ENCODE results near the gene CRYBG2. TPM values are rescaled to one million over a fixed set of nuclear protein-coding genes. Genes with fewer than 3 reads are reported as not detected.
A peak's percentile ranks its signal among the peaks of the same experiment; 100 is the strongest.
"Not testable (repeated sequence)": the region's sequence is repeated elsewhere in the genome, so short reads cannot be mapped to it uniquely, and the experiment has no call there.

The CRYBG2 gene
- total RNA-seq, 2 donors from 2014 or later: 1.0 to 6.0 TPM

GRCh38 chr1:26318338-26319064 is 35.4 kb downstream of the CRYBG2 start:
- peak; percentile 36 to 81 for DNase-seq (ENCODE audit: low spot score in 2 of 2)
- H3K36me3 Mint-ChIP-seq: peaks cover 27 to 36% of the 10 kb centered on the region in 2 donors
- ATAC-seq: peak; percentile 25 to 61
- H3K9me3 Mint-ChIP-seq: no peaks in the 10 kb centered on the region
- peak overlapping the region; percentile 8 to 99 for H3K27ac Mint-ChIP-seq

GRCh38 chr1:26317612-26318337 is 36.2 kb downstream of the CRYBG2 start, which contains the start of gene CD52:
TSS of gene CD52 (plus strand) at chr1:26317958. CDS start at chr1:26318018, 60 bp downstream.
- Mint-ChIP-seq H3K36me3 (peaks cover 27 to 31% of the 10 kb centered on the region in 2 donors), H3K27ac (peak within 1 kb of the TSS; percentile 8 to 99), H3K9me3 (no peaks in the 10 kb centered on the region)
- DNase-seq (ENCODE audit: low spot score in 2 of 2): peak; percentile 70 to 72
- peak; percentile 29 to 72 for ATAC-seq

GRCh38 chr1:26317146-26317545 is 36.8 kb downstream of the CRYBG2 start:
- Mint-ChIP-seq H3K27ac (peak overlapping the region; percentile 8 to 99), H3K36me3 (peaks cover 27 to 28% of the 10 kb centered on the region in 2 donors), H3K9me3 (no peaks in the 10 kb centered on the region)
- no peak for DNase-seq (ENCODE audit: low spot score in 2 of 2)
- ATAC-seq: no peak

GRCh38 chr1:26315874-26316850 is 37.8 kb downstream of the CRYBG2 start:
- Mint-ChIP-seq H3K9me3 (no peaks in the 10 kb centered on the region), H3K36me3 (peaks cover 22 to 23% of the 10 kb centered on the region in 2 donors), H3K27ac (peak overlapping the region in 1 of 2 donors; percentile 61)
- no peak for ATAC-seq
- no peak for DNase-seq (ENCODE audit: low spot score in 2 of 2)

GRCh38 chr1:26314501-26314900 is 39.4 kb downstream of the CRYBG2 start:
- peaks cover 14 to 15% of the 10 kb centered on the region in 2 donors for H3K36me3 Mint-ChIP-seq
- peak overlapping the region in 1 of 2 donors; percentile 61 for H3K27ac Mint-ChIP-seq
- ATAC-seq (no peak), DNase-seq (ENCODE audit: low spot score in 2 of 2) (no peak)
- H3K9me3 Mint-ChIP-seq: no peaks in the 10 kb centered on the region

GRCh38 chr1:26307966-26308899 is 45.7 kb downstream of the CRYBG2 start:
- ATAC-seq (peak; percentile 47 to 81), DNase-seq (ENCODE audit: low spot score in 2 of 2) (peak; percentile 39 to 76)
- H3K36me3 Mint-ChIP-seq, H3K9me3 Mint-ChIP-seq: not testable (repeated sequence)
- peak overlapping the region; percentile 85 to 91 for H3K27ac Mint-ChIP-seq

GRCh38 chr1:26307363-26307781 is 46.6 kb downstream of the CRYBG2 start:
- Mint-ChIP-seq H3K36me3 (peaks cover 4 to 5% of the 10 kb centered on the region in 2 donors), H3K27ac (peak overlapping the region; percentile 85 to 91), H3K9me3 (no peaks in the 10 kb centered on the region)
- peak in 1 of 2 donors; percentile 27 for DNase-seq (ENCODE audit: low spot score in 2 of 2)
- peak; percentile 5 to 41 for ATAC-seq

- DNase-seq (ENCODE audit: low spot score in 2 of 2) (peak; percentile 87 to 91), ATAC-seq (peak; percentile 84 to 96)
- H3K27ac Mint-ChIP-seq: peak within 1 kb of the TSS; percentile 85 to 98
- H3K9me3 Mint-ChIP-seq: no peaks in the 10 kb centered on the region
- H3K36me3 Mint-ChIP-seq: peaks cover 4 to 5% of the 10 kb centered on the region in 2 donors
These were observed 47.4 kb downstream of the CRYBG2 start, which contains the start of gene UBXN11 for GRCh38 chr1:26306290-26307229. TSS of gene UBXN11 (minus strand) at chr1:26306636. CDS start at chr1:26302883, 3,753 bp downstream.

- Mint-ChIP-seq H3K27ac (peak overlapping the region; percentile 85 to 98), H3K9me3 (no peaks in the 10 kb centered on the region), H3K36me3 (peaks cover 4 to 5% of the 10 kb centered on the region in 2 donors)
- ATAC-seq: no peak
- no peak for DNase-seq (ENCODE audit: low spot score in 2 of 2)
These were observed 48.2 kb downstream of the CRYBG2 start for GRCh38 chr1:26305667-26306289.

- no peaks in the 10 kb centered on the region for H3K9me3 Mint-ChIP-seq
- ATAC-seq: no peak
- DNase-seq (ENCODE audit: low spot score in 2 of 2): no peak
- H3K27ac Mint-ChIP-seq: no peak overlapping the region
- H3K36me3 Mint-ChIP-seq: peaks cover 4 to 5% of the 10 kb centered on the region in 2 donors
These were observed 51.1 kb downstream of the CRYBG2 start for GRCh38 chr1:26302733-26303405.

- Mint-ChIP-seq H3K27ac (peak overlapping the region; percentile 61 to 77), H3K9me3 (no peaks in the 10 kb centered on the region), H3K36me3 (no peaks in the 10 kb centered on the region)
- no peak for ATAC-seq
- no peak for DNase-seq (ENCODE audit: low spot score in 2 of 2)
These were observed 53.2 kb downstream of the CRYBG2 start for GRCh38 chr1:26300578-26301275.

- Mint-ChIP-seq H3K36me3 (no peaks in the 10 kb centered on the region), H3K9me3 (no peaks in the 10 kb centered on the region), H3K27ac (peak overlapping the region in 1 of 2 donors; percentile 60)
- no peak for ATAC-seq
- no peak for DNase-seq (ENCODE audit: low spot score in 2 of 2)
These were observed 56.2 kb downstream of the CRYBG2 start for GRCh38 chr1:26297791-26298124.
